ENCODE measurements around the gene HOXB6. TPM values are rescaled to one million over a fixed set of nuclear protein-coding genes. Genes with fewer than 3 reads are reported as not detected.
A peak's percentile ranks its signal among the peaks of the same experiment; 100 is the strongest.

HOXB6 gene
- total RNA-seq, result 10 to 100 TPM; 41.3 to 68.8 (median 50.9) TPM
- long read RNA-seq, donor 1, partial matches to known transcripts, result 15 of 16 reads
- long read RNA-seq, donor 1, other reads (novel, unspliced or antisense), result 1 of 16 reads
- long read RNA-seq, donor 2, partial matches to known transcripts, result 1 of 13 reads
- long read RNA-seq, donor 2, other reads (novel, unspliced or antisense), result 12 of 13 reads

DNA sequence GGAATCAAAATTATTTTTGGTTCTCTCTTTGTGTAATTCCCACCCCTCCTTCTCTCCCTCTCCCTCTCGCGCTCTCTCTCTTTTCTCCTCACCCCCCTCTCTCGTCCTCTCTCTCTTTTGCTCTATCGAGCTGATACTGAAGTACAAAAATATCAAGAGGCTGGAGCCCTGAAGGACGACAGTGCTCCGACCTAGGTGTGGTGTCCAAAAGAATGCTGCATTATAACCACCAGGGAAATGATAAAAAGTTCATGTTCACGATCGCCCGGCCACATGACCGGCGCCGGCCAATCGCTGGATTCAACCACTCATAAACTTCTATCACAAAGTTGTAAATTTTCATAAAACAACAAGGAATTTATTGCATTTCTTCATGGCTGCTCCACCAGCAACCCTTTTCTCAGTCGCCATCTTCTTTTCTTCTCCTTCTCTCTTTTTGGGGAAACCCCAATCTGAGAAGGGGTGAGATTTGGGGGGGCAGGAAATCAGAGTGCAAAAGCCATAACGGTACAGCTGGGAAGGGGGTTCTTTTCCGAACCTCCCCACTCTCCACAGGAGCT, at the start of gene HOXB6:
Gene HOXB6 (minus strand): TSS at position 217 of the 560 bp plus-strand sequence. CDS start 6,836 bp downstream, outside the sequence.
- Histone ChIP-seq H3K36me3 (ENCODE audit: low read depth) (no peaks in the 10 kb centered on the region), H3K4me1 (ENCODE audit: low read depth) (peaks cover 18% of the 10 kb centered on the region), H3K9me3 (no peaks in the 10 kb centered on the region), H3K4me3 (peak within 1 kb of the TSS; percentile 54)
- DNase-seq (peak; percentile 84 to 93 (median 86)), ATAC-seq (peak; percentile 64)
- TF ChIP-seq, protein P1, sequence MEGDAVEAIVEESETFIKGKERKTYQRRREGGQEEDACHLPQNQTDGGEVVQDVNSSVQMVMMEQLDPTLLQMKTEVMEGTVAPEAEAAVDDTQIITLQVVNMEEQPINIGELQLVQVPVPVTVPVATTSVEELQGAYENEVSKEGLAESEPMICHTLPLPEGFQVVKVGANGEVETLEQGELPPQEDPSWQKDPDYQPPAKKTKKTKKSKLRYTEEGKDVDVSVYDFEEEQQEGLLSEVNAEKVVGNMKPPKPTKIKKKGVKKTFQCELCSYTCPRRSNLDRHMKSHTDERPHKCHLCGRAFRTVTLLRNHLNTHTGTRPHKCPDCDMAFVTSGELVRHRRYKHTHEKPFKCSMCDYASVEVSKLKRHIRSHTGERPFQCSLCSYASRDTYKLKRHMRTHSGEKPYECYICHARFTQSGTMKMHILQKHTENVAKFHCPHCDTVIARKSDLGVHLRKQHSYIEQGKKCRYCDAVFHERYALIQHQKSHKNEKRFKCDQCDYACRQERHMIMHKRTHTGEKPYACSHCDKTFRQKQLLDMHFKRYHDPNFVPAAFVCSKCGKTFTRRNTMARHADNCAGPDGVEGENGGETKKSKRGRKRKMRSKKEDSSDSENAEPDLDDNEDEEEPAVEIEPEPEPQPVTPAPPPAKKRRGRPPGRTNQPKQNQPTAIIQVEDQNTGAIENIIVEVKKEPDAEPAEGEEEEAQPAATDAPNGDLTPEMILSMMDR (IDR thresholded peaks at IDR 0.05), result no peak
- intact Hi-C loops (cut with DNase I, micrococcal nuclease), result no loop called here

DNA sequence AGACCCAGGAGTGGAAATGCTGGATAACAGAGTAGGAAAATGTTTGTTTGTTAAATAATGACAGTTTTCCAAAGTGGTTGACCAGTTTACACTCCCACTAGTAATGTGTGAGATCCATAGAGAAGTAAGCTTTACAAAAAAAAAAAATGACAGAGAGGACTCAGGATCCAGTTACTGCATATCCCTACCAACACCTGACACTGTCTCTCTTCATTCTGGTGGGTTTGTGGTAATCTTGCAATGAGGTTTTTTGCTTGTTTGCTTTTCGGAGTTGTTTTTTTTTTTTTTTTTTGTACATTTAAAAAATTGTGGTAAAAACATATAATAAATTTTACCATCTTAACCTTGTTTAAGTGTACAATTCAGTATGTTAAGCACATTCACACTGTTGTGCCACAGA, 45.0 kb upstream of the HOXB6 start:
- intact Hi-C loops (cut with DNase I, micrococcal nuclease), result no loop called here
- H3K9me3 ChIP-seq, result no peaks in the 10 kb centered on the region
- TF ChIP-seq, protein P1 (IDR thresholded peaks at IDR 0.05), result no peak
- no peak for DNase-seq
- no peak overlapping the region for H3K4me3 ChIP-seq
- no peaks in the 10 kb centered on the region for H3K36me3 ChIP-seq (ENCODE audit: low read depth)
- no peak for ATAC-seq
- no peaks in the 10 kb centered on the region for H3K4me1 ChIP-seq (ENCODE audit: low read depth)

DNA sequence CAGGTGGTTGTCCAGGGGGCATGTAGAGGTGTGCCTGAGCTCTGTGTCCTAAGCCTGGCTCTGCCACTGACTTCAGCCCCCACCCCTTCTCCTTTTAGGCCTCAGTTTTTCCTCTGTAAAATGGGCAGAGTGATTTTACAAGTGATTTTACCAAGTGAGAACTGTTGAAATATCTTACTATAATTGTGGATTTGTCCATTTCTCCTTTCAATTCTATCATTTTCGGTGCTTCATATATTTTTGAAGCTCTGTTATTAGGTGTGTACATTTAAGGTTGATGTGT, 43.1 kb upstream of the HOXB6 start:
- H3K4me3 ChIP-seq, result no peak overlapping the region
- H3K36me3 ChIP-seq (ENCODE audit: low read depth), result no peaks in the 10 kb centered on the region
- no peaks in the 10 kb centered on the region for H3K4me1 ChIP-seq (ENCODE audit: low read depth)
- TF ChIP-seq, protein P1 (IDR thresholded peaks at IDR 0.05), result no peak
- no peaks in the 10 kb centered on the region for H3K9me3 ChIP-seq
- intact Hi-C loops (cut with DNase I, micrococcal nuclease), result no loop called here
- ATAC-seq, result peak; percentile 0
- no peak for DNase-seq

DNA sequence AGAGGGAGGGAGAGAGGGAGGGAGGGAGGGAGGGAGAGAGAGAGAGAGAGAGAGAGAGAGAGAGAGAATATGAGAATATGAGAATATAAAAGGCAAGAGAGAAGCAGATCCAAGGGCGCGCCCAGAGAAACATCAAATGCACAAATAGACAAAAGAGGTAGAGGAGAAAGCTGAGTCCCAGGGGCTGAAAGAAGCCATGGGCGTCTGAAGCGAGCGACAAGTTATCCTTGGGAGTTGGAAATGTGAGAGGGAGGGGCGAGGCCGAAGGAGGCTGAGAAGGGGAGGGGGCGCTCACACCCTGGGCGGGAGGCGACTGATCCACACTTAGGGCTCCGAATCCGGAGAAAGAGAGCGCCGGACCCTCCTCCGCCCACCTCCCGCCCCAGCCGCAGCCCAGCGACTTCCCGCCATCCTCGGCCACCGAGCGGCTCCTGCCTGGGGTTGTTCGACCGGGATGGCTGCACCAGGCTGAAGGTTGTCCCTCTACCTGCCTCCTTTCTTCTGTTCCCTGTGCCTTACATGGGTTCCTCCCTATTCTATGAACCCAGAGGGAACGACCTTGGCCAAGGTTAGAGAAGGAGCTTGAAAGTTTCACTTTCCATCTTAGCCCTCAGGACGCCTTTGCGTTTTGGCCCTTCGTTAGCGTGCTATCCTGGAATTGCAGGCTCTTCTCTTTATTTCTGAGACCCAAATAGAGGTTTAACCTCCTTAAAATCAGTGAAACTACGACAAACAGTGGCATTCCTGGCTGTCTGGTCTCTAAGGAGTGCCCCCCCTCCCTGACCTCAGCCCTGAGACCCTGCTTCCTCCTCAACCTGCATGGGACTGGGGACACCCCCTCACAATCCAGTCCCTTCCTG, 42.5 kb upstream of the HOXB6 start:
- Histone ChIP-seq H3K4me1 (ENCODE audit: low read depth) (no peaks in the 10 kb centered on the region), H3K4me3 (peak overlapping the region; percentile 45), H3K36me3 (ENCODE audit: low read depth) (no peaks in the 10 kb centered on the region), H3K9me3 (no peaks in the 10 kb centered on the region)
- TF ChIP-seq, protein P1 (IDR thresholded peaks at IDR 0.05), result no peak
- DNase-seq (peak; percentile 60 to 72 (median 71)), ATAC-seq (peak; percentile 67)
- intact Hi-C loops (cut with DNase I, micrococcal nuclease), result no loop called here

DNA sequence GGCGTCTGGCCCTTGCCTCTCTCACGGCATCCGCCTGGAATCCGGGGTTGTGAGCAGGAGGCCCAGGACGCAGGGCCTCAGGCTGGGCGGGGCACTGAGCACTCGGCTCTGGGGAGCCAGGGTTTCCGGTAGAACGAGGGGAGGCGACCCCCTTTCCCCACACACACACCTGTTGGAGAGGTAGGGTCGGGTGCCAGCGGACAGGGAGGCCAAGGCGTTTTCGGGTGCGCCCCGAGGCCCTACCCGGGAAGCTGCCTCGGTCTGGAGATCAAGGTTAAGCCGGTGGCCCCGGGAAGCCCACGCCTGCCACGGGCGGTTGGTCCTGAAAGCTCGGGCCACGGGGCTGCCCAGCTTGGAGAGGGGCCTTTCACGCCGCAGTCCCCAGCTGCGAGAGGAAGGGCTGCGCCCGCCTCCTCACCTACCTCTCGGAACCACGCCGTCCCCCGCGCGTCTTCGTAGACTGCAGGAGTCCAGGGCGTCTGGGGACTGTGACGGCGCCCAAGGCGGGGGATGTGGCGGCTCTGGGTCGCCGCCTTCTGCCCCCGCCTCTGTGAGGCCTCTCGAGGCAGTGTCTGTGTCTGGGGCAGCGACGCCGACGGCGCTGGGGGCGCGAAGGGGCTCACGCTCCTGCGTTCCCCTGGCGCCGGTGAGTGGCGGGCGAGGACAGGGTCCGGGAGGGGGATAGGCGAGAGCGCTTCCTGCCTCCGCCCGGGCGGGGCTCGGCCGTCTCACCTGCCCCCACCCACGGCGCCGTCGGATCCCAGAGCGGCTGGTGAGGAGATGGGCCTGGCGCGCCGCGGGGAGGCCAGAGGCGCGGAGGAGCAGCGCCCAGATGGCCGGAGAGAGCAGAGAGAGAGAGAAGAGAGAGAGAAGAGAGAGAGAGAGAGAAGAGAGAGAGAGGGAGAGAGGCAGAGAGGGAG, 41.7 kb upstream of the HOXB6 start:
- TF ChIP-seq, protein P1 (IDR thresholded peaks at IDR 0.05), result no peak
- peak overlapping the region; percentile 45 for H3K4me3 ChIP-seq
- ATAC-seq, result peak; percentile 80
- intact Hi-C loops (cut with DNase I, micrococcal nuclease), result no loop called here
- H3K36me3 ChIP-seq (ENCODE audit: low read depth), result no peaks in the 10 kb centered on the region
- H3K9me3 ChIP-seq, result no peaks in the 10 kb centered on the region
- peak; percentile 79 to 90 (median 84) for DNase-seq
- H3K4me1 ChIP-seq (ENCODE audit: low read depth), result peaks cover 5% of the 10 kb centered on the region
